Measurements from ENCODE around the gene FBXW7.

GRCh38 chr4:152437561-152437960 is 98.3 kb downstream of the FBXW7 start:
- TF ChIP-seq JUND (IDR thresholded peaks at IDR 0.05) (no peak), EZH2 (IDR thresholded peaks at IDR 0.05) (no peak), MAX (IDR thresholded peaks at IDR 0.05) (no peak), CTCF (IDR thresholded peaks at IDR 0.05 in 2 of 3, conservative IDR thresholded peaks at IDR 0.05 in 1 of 3; ENCODE audit: borderline replicate concordance in 1 of 3, insufficient read depth in 1 of 3, low read depth in 2 of 3, low read length in 2 of 3) (no peak), SP1 (IDR thresholded peaks at IDR 0.05; ENCODE audit: low read depth) (no peak), POLR2AphosphoS5 (IDR thresholded peaks at IDR 0.05; ENCODE audit: low read depth, low read length) (no peak), ZNF274 (IDR thresholded peaks at IDR 0.05; ENCODE audit: low read depth, low read length) (no peak), POLR2A (IDR thresholded peaks at IDR 0.05; ENCODE audit: borderline replicate concordance, extremely low read depth, insufficient read depth, insufficient read length) (no peak), EZH2phosphoT487 (IDR thresholded peaks at IDR 0.05; ENCODE audit: borderline replicate concordance) (no peak), TCF7L2 (IDR thresholded peaks at IDR 0.05; ENCODE audit: borderline replicate concordance, extremely low read depth, insufficient read depth, insufficient read length) (no peak), REST (IDR thresholded peaks at IDR 0.05; ENCODE audit: low read depth) (no peak), SIN3A (IDR thresholded peaks at IDR 0.05; ENCODE audit: low read depth) (no peak), EGR1 (IDR thresholded peaks at IDR 0.05; ENCODE audit: low read depth) (no peak), SRF (IDR thresholded peaks at IDR 0.05; ENCODE audit: low read depth) (no peak)

All from HCT116 (cell line).